A673 (cell line): ENCODE data around the gene FAM81A.

Experiments used
- EZH2 ChIP-seq: fragments of 200-600 bp; sonication (generic); IDR thresholded peaks from 2 replicates; pipeline ENCODE4 v1.6.1; 2017; ENCODE audit warnings: borderline replicate concordance, low read depth, mild to moderate bottlenecking, mixed read lengths, antibody characterized with exemption, low read length; ENCODE audit not compliant: poor library complexity, severe bottlenecking
- TF ChIP-seq, protein P1 (sequence below): fragments of 300-800, 200-600 bp; sonication (generic); conservative IDR thresholded peaks from 2 replicates; pipeline ENCODE4 v1.5.1; 2017; ENCODE audit warnings: low read depth, mild to moderate bottlenecking, antibody characterized with exemption, low read length, moderate library complexity, mixed read lengths

DNA sequence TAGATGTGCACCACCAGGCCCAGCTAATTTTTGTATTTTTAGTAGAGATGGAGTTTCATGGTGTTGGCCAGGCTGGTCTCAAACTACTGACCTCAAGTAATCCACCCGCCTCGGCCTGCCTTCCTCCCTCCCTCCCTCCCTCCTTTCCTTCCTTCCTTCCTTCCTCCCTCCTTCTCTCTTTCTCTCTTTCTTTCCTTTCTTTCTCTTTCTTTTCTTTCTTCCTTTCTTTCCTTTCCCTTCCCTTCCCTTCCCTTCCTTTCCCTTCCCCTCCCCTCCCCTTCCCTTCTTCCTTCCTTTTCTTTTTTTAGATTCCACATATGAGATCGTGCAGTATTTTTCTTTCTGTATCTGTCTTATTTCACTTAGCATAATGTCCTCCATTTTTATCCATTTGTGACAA is 81.3 kb downstream of the FAM81A start:
- no peak for TF ChIP-seq EZH2
- TF ChIP-seq, protein P1, sequence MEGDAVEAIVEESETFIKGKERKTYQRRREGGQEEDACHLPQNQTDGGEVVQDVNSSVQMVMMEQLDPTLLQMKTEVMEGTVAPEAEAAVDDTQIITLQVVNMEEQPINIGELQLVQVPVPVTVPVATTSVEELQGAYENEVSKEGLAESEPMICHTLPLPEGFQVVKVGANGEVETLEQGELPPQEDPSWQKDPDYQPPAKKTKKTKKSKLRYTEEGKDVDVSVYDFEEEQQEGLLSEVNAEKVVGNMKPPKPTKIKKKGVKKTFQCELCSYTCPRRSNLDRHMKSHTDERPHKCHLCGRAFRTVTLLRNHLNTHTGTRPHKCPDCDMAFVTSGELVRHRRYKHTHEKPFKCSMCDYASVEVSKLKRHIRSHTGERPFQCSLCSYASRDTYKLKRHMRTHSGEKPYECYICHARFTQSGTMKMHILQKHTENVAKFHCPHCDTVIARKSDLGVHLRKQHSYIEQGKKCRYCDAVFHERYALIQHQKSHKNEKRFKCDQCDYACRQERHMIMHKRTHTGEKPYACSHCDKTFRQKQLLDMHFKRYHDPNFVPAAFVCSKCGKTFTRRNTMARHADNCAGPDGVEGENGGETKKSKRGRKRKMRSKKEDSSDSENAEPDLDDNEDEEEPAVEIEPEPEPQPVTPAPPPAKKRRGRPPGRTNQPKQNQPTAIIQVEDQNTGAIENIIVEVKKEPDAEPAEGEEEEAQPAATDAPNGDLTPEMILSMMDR = no peak
